Measurements from ENCODE around the gene LZIC.

DNA sequence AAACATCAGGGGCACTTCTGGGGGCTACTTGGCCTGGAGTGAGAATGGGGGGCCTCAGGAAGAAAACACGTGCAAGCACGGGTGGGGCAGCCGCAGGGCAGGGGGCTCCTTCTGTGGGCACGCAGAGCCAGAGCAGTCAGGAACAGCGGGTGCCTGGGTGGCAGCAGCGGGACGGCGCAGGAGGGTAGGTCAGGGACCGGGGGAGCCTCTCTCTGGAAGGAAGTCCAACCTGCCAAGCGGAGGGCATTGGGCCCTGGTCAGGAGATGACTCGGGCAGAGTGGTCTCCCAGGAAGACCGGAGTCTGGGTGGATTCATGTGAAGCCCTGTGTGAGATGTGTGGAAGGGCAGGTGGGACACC, 60.3 kb downstream of the LZIC start:
- TF ChIP-seq, protein P1, sequence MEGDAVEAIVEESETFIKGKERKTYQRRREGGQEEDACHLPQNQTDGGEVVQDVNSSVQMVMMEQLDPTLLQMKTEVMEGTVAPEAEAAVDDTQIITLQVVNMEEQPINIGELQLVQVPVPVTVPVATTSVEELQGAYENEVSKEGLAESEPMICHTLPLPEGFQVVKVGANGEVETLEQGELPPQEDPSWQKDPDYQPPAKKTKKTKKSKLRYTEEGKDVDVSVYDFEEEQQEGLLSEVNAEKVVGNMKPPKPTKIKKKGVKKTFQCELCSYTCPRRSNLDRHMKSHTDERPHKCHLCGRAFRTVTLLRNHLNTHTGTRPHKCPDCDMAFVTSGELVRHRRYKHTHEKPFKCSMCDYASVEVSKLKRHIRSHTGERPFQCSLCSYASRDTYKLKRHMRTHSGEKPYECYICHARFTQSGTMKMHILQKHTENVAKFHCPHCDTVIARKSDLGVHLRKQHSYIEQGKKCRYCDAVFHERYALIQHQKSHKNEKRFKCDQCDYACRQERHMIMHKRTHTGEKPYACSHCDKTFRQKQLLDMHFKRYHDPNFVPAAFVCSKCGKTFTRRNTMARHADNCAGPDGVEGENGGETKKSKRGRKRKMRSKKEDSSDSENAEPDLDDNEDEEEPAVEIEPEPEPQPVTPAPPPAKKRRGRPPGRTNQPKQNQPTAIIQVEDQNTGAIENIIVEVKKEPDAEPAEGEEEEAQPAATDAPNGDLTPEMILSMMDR (conservative IDR thresholded peaks at IDR 0.05 in 1 of 2, IDR thresholded peaks at IDR 0.05 in 1 of 2; ENCODE audit: low read depth in 1 of 2, low read length in 2 of 2), result no peak
- TF ChIP-seq EZH2 (IDR thresholded peaks at IDR 0.05; ENCODE audit: low read length, missing control alignments), result no peak
